Mesothelial cell of epicardium (in vitro differentiated cells): ENCODE data around the gene DNM3. TPM values are rescaled to one million over a fixed set of nuclear protein-coding genes. Genes with fewer than 3 reads are reported as not detected.

ENCODE experiments used
- DNase-seq, 2 experiments: peaks; one replicate each; pipeline ENCODE4 v3.0.0; 2021; ENCODE audit warnings: low spot score in 2 of 2; ENCODE audit not compliant: unreplicated experiment in 2 of 2
- H3K27ac Mint-ChIP-seq: 2 replicates; pipeline ENCODE4 v1.8.0; 2021; ENCODE audit warnings: mixed read lengths
- H3K27me3 Mint-ChIP-seq: 2 replicates; pipeline ENCODE4 v1.8.0; 2021; ENCODE audit warnings: low read depth, mixed read lengths
- H3K36me3 Mint-ChIP-seq: 2 replicates; pipeline ENCODE4 v1.8.0; 2021; ENCODE audit warnings: mixed read lengths
- H3K4me1 Mint-ChIP-seq: 2 replicates; pipeline ENCODE4 v1.8.0; 2021; ENCODE audit warnings: mixed read lengths
- H3K4me3 Mint-ChIP-seq: 2 replicates; pipeline ENCODE4 v1.8.0; 2021; ENCODE audit warnings: mild to moderate bottlenecking, moderate library complexity, mixed read lengths
- H3K9me3 Mint-ChIP-seq: 2 replicates; pipeline ENCODE4 v1.8.0; 2021; ENCODE audit warnings: mixed read lengths
- CTCF ChIP-seq: fragments of 200-600 bp; sonication (generic); IDR thresholded peaks from one replicate; pipeline ENCODE4 v1.5.0; 2021; ENCODE audit warnings: antibody characterized with exemption; ENCODE audit not compliant: unreplicated experiment
- total RNA-seq: library from RNA; stranded (reverse); gene quantifications from 3 replicates; pipeline ENCODE4 v1.2.1, GENCODE V29; 2021

DNM3 gene
- total RNA-seq, 1 donor from 2014 or later = 5.0 TPM

- peaks cover 29% of the 10 kb centered on the region for H3K4me1 Mint-ChIP-seq
- peaks cover 21% of the 10 kb centered on the region for H3K9me3 Mint-ChIP-seq
- no peak for DNase-seq
- H3K27me3 Mint-ChIP-seq = no peaks in the 10 kb centered on the region
- H3K27ac Mint-ChIP-seq = no peak overlapping the region
- H3K4me3 Mint-ChIP-seq = no peak overlapping the region
- H3K36me3 Mint-ChIP-seq = peaks cover 5% of the 10 kb centered on the region
- no peak for TF ChIP-seq CTCF
These were observed 241.9 kb downstream of the DNM3 start for GRCh38 chr1:172083191-172083590.

- Mint-ChIP-seq H3K4me1 (peaks cover 42% of the 10 kb centered on the region), H3K27ac (no peak overlapping the region), H3K9me3 (peaks cover 10% of the 10 kb centered on the region), H3K36me3 (no peaks in the 10 kb centered on the region), H3K27me3 (no peaks in the 10 kb centered on the region), H3K4me3 (no peak overlapping the region)
- no peak for DNase-seq
- TF ChIP-seq CTCF = no peak
These were observed 243.6 kb downstream of the DNM3 start for GRCh38 chr1:172084876-172085275.

GRCh38 chr1:172085317-172085716 is 244.0 kb downstream of the DNM3 start:
- peak overlapping the region; percentile 81 for H3K27ac Mint-ChIP-seq
- TF ChIP-seq CTCF = no peak
- peaks cover 10% of the 10 kb centered on the region for H3K9me3 Mint-ChIP-seq
- peaks cover 46% of the 10 kb centered on the region for H3K4me1 Mint-ChIP-seq
- H3K36me3 Mint-ChIP-seq = no peaks in the 10 kb centered on the region
- H3K27me3 Mint-ChIP-seq = no peaks in the 10 kb centered on the region
- DNase-seq = no peak
- H3K4me3 Mint-ChIP-seq = no peak overlapping the region

- Mint-ChIP-seq H3K27me3 (no peaks in the 10 kb centered on the region), H3K9me3 (peaks cover 12% of the 10 kb centered on the region), H3K4me1 (peaks cover 48% of the 10 kb centered on the region), H3K36me3 (no peaks in the 10 kb centered on the region), H3K27ac (no peak overlapping the region), H3K4me3 (no peak overlapping the region)
- no peak for TF ChIP-seq CTCF
- DNase-seq = no peak
These were observed 244.8 kb downstream of the DNM3 start for GRCh38 chr1:172086137-172086536.

- Mint-ChIP-seq H3K4me1 (peaks cover 52% of the 10 kb centered on the region), H3K4me3 (no peak overlapping the region), H3K36me3 (no peaks in the 10 kb centered on the region), H3K27ac (peak overlapping the region; percentile 35), H3K27me3 (no peaks in the 10 kb centered on the region), H3K9me3 (peaks cover 16% of the 10 kb centered on the region)
- no peak for DNase-seq
- no peak for TF ChIP-seq CTCF
These were observed 247.0 kb downstream of the DNM3 start for GRCh38 chr1:172088256-172088655.

GRCh38 chr1:172089768-172090510 is 248.6 kb downstream of the DNM3 start:
- no peak overlapping the region for H3K4me3 Mint-ChIP-seq
- no peaks in the 10 kb centered on the region for H3K36me3 Mint-ChIP-seq
- DNase-seq = peak in 1 of 2 experiments; percentile 39
- H3K9me3 Mint-ChIP-seq = peaks cover 16% of the 10 kb centered on the region
- H3K27ac Mint-ChIP-seq = peak overlapping the region; percentile 81
- H3K4me1 Mint-ChIP-seq = peaks cover 50% of the 10 kb centered on the region
- TF ChIP-seq CTCF = no peak
- no peaks in the 10 kb centered on the region for H3K27me3 Mint-ChIP-seq
